22Rv1 (cell line): ENCODE data around the gene CCDC178.

Experiments
- ZFX ChIP-seq: fragments of 450-650 bp; IDR thresholded peaks from 2 replicates; pipeline ENCODE4 v1.6.1; 2017; ENCODE audit warnings: antibody characterized with exemption, borderline replicate concordance
- TF ChIP-seq, protein P1 (sequence below): fragments of 450-650 bp; IDR thresholded peaks from 2 replicates; pipeline ENCODE4 v1.5.1; 2017; ENCODE audit warnings: mild to moderate bottlenecking

DNA sequence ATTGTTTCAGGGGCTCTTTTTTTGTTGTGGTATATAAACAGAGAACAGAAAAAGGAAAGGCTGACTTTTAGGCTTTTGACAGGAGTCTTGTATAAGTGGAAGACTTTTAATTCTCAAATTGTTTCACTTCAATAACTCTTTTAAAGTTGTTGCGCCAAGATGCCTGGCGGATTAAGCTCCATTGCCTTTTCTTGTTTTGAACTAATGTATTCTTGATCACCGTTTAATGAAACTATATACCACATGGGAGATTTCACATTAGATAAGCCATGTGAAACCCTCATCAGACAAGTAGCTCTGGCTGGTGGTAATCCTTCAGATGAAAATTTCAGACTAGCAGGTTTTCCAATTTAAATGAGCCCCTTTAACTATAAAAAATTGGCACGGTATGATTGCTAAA, 257.4 kb downstream of the CCDC178 start:
- TF ChIP-seq, protein P1, sequence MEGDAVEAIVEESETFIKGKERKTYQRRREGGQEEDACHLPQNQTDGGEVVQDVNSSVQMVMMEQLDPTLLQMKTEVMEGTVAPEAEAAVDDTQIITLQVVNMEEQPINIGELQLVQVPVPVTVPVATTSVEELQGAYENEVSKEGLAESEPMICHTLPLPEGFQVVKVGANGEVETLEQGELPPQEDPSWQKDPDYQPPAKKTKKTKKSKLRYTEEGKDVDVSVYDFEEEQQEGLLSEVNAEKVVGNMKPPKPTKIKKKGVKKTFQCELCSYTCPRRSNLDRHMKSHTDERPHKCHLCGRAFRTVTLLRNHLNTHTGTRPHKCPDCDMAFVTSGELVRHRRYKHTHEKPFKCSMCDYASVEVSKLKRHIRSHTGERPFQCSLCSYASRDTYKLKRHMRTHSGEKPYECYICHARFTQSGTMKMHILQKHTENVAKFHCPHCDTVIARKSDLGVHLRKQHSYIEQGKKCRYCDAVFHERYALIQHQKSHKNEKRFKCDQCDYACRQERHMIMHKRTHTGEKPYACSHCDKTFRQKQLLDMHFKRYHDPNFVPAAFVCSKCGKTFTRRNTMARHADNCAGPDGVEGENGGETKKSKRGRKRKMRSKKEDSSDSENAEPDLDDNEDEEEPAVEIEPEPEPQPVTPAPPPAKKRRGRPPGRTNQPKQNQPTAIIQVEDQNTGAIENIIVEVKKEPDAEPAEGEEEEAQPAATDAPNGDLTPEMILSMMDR, result no peak
- TF ChIP-seq ZFX, result no peak
